ENCODE measurements around the gene ANXA2. TPM values are rescaled to one million over a fixed set of nuclear protein-coding genes. Genes with fewer than 3 reads are reported as not detected.
A peak's percentile ranks its signal among the peaks of the same experiment; 100 is the strongest.

The ANXA2 gene
- total RNA-seq, 2 donors from 2014 or later, result 355 to 392 TPM

GRCh38 chr15:60395276-60396011 lies 2.3 kb downstream of the ANXA2 start:
- H3K9me3 ChIP-seq (ENCODE audit: control insufficient read depth, low read length), result no peaks in the 10 kb centered on the region
- H3K9ac ChIP-seq (ENCODE audit: extremely low read depth, low read length, poor library complexity, severe bottlenecking), result peak overlapping the region; percentile 8
- H3K4me3 Mint-ChIP-seq, result no peak overlapping the region
- no peaks in the 10 kb centered on the region for H3K9me3 Mint-ChIP-seq
- H3K27me3 ChIP-seq (ENCODE audit: control insufficient read depth, insufficient read depth, low read length, poor library complexity, severe bottlenecking), result no peaks in the 10 kb centered on the region
- H3K36me3 ChIP-seq (ENCODE audit: control insufficient read depth, insufficient read depth, low read length), result peaks cover 37% of the 10 kb centered on the region
- H3K36me3 Mint-ChIP-seq (ENCODE audit: low read depth), result peaks cover 18% of the 10 kb centered on the region
- no peak for TF ChIP-seq CTCF (conservative IDR thresholded peaks at IDR 0.05)
- peaks cover 25% of the 10 kb centered on the region for H3K27me3 Mint-ChIP-seq (ENCODE audit: insufficient read depth)
- no peak for DNase-seq
- no peak overlapping the region for H3K27ac Mint-ChIP-seq
- H3K4me1 ChIP-seq (ENCODE audit: control insufficient read depth, insufficient read depth, low read length), result peaks cover 35% of the 10 kb centered on the region
- WGBS, 2 experiments (ENCODE audit: insufficient coverage in 1 of 2, insufficient read length in 1 of 2), result 91 to 98% methylated on average over 5 to 9 of the region's 9 CpGs
- H3K4me1 Mint-ChIP-seq, result peaks cover 58% of the 10 kb centered on the region
- H3K4me3 ChIP-seq (ENCODE audit: low read length), result peak overlapping the region; percentile 98
- H3K27ac ChIP-seq (ENCODE audit: low read depth, low read length), result no peak overlapping the region

DNA sequence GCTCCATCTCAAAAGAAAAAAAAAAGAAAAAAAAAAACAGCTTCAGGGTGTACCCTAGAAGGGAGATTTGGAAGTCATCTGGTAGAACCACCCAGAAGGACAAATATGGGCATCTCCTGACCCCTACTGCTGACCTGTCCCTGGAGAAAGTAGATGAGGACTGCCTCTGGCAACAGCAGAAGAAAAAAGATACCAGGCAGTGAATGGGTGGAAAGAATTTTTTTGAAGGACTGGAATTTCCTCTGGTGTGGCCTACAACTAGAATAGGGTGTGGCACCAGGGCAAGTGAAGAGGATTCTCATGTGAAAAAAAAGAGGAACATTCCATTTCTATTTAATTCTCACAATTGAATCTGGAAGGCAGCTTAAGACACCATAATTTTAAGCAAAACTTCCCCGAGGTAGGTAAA lies 3.1 kb downstream of the ANXA2 start:
- Histone ChIP-seq H3K4me3 (ENCODE audit: low read length) (peak overlapping the region; percentile 98), H3K4me1 (ENCODE audit: control insufficient read depth, insufficient read depth, low read length) (peaks cover 41% of the 10 kb centered on the region), H3K36me3 (ENCODE audit: control insufficient read depth, insufficient read depth, low read length) (peaks cover 44% of the 10 kb centered on the region), H3K9ac (ENCODE audit: extremely low read depth, low read length, poor library complexity, severe bottlenecking) (no peak overlapping the region), H3K9me3 (ENCODE audit: control insufficient read depth, low read length) (no peaks in the 10 kb centered on the region), H3K27ac (ENCODE audit: low read depth, low read length) (no peak overlapping the region), H3K27me3 (ENCODE audit: control insufficient read depth, insufficient read depth, low read length, poor library complexity, severe bottlenecking) (no peaks in the 10 kb centered on the region)
- peaks cover 65% of the 10 kb centered on the region for H3K4me1 Mint-ChIP-seq
- WGBS, 2 experiments (ENCODE audit: insufficient coverage in 1 of 2, insufficient read length in 1 of 2), result 91% methylated on average over 1 of the region's 1 CpG; no CpG with 5 or more reads in 1 of the 2 experiments
- no peak for TF ChIP-seq CTCF (conservative IDR thresholded peaks at IDR 0.05)
- no peaks in the 10 kb centered on the region for H3K9me3 Mint-ChIP-seq
- peaks cover 25% of the 10 kb centered on the region for H3K27me3 Mint-ChIP-seq (ENCODE audit: insufficient read depth)
- no peak overlapping the region for H3K4me3 Mint-ChIP-seq
- DNase-seq, result no peak
- H3K36me3 Mint-ChIP-seq (ENCODE audit: low read depth), result peaks cover 20% of the 10 kb centered on the region
- no peak overlapping the region for H3K27ac Mint-ChIP-seq

DNA sequence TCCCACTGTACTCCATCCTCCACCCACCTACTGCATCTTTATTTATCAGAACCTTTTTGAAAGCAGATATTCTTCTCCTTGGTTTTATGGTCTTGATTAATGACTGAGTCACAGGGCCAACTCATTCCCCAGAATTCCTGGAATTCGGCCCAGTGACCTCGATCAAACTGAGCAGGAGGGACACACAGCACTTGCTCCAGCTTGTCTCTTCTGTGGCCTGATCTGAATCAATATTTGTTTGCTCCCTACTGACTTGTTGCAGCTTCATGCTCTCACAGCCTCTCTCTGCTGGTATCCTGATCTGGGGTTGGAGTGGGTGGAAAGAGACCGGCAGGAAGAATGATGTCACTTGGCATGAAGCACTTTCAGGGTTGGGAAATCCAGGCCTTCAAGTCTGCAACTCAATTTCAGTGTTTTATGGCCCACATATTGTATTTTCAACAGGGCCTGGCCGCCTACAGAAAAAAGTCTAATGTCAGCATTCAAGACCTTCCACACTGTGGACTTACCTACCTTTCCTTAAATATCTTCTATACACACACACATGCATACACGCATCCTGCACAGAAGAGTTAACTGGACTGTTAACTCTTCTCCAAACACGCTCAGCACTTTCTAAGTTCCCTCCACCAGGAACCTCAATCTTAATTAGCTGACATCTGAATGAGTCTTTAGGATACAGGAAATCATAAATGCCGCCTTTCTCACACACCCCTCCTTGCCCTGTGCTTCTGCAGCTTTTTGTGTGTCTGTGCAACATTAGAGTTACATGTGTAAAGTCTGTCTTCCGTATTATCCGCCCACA lies 4.6 kb downstream of the ANXA2 start:
- peak; percentile 52 for DNase-seq
- peak overlapping the region; percentile 98 for H3K4me3 ChIP-seq (ENCODE audit: low read length)
- WGBS, 2 experiments (ENCODE audit: insufficient coverage in 1 of 2, insufficient read length in 1 of 2), result 87 to 93% methylated on average over 8 to 9 of the region's 9 CpGs
- Mint-ChIP-seq H3K9me3 (no peaks in the 10 kb centered on the region), H3K27ac (peak overlapping the region; percentile 87), H3K36me3 (ENCODE audit: low read depth) (peaks cover 26% of the 10 kb centered on the region), H3K4me3 (peak overlapping the region; percentile 13), H3K4me1 (peaks cover 65% of the 10 kb centered on the region), H3K27me3 (ENCODE audit: insufficient read depth) (peaks cover 18% of the 10 kb centered on the region)
- peak overlapping the region; percentile 3 for H3K27ac ChIP-seq (ENCODE audit: low read depth, low read length)
- peaks cover 48% of the 10 kb centered on the region for H3K4me1 ChIP-seq (ENCODE audit: control insufficient read depth, insufficient read depth, low read length)
- no peak for TF ChIP-seq CTCF (conservative IDR thresholded peaks at IDR 0.05)
- H3K27me3 ChIP-seq (ENCODE audit: control insufficient read depth, insufficient read depth, low read length, poor library complexity, severe bottlenecking), result no peaks in the 10 kb centered on the region
- H3K36me3 ChIP-seq (ENCODE audit: control insufficient read depth, insufficient read depth, low read length), result peaks cover 52% of the 10 kb centered on the region
- no peaks in the 10 kb centered on the region for H3K9me3 ChIP-seq (ENCODE audit: control insufficient read depth, low read length)
- peak overlapping the region; percentile 82 for H3K9ac ChIP-seq (ENCODE audit: extremely low read depth, low read length, poor library complexity, severe bottlenecking)

Data from endodermal cell (in vitro differentiated cells).